NCI-H1417 treated with DMSO at 0.1 percent for 48 hours (cell line): Measurements from ENCODE around the gene GLB1L2.
A peak's percentile ranks its signal among the peaks of the same experiment; 100 is the strongest.
"Not testable (repeated sequence)": the region's sequence is repeated elsewhere in the genome, so short reads cannot be mapped to it uniquely, and the experiment has no call there.

Source experiments
- DNase-seq: peaks from one replicate; lab custom pipeline; 2025; lab: John Stamatoyannopoulos, UW

Gene GLB1L2, protein sequence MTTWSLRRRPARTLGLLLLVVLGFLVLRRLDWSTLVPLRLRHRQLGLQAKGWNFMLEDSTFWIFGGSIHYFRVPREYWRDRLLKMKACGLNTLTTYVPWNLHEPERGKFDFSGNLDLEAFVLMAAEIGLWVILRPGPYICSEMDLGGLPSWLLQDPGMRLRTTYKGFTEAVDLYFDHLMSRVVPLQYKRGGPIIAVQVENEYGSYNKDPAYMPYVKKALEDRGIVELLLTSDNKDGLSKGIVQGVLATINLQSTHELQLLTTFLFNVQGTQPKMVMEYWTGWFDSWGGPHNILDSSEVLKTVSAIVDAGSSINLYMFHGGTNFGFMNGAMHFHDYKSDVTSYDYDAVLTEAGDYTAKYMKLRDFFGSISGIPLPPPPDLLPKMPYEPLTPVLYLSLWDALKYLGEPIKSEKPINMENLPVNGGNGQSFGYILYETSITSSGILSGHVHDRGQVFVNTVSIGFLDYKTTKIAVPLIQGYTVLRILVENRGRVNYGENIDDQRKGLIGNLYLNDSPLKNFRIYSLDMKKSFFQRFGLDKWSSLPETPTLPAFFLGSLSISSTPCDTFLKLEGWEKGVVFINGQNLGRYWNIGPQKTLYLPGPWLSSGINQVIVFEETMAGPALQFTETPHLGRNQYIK

DNA sequence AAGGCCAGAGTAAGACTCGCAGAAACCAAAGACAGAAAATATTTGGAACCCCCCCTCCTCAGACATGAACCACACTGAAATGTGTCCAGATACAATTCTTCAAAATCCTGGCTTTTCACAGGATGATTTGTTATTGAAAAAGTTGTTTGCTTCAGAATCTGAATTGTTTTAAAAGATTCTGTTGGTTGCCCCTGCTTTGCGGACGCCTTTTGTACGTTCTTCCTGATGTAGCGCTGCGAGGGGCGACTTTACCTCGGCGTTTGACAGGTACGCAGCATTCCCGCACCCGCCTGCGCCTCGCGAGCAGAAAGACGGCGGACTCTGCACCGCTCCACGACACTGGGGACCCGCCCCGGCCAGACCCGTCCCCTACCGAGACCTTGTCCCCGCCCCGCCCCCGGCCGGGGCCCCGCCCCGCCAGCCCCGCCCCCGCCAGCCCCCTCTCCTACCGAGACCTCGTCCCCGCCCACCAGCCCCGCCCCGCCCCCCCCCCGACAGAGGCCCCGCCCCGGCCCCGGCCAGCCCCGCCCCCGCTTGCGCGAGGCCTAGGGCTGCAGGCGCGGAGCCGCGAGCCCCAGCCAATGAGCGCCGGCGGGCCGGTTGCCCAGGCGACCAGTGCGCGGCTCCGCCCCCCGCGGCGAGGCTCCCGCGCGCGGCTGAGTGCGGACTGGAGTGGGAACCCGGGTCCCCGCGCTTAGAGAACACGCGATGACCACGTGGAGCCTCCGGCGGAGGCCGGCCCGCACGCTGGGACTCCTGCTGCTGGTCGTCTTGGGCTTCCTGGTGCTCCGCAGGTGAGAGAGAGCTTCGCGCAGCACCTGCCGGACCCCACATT lies at the start of gene GLB1L2:
Gene GLB1L2 (plus strand): TSS at position 635 of the 835 bp plus-strand sequence. CDS start 74 bp downstream, at position 709.
- peak; percentile 40 for DNase-seq

- DNase-seq = no peak
Observed at GRCh38 chr11:134282121-134283045, 49.4 kb upstream of the GLB1L2 start.

GRCh38 chr11:134283461-134284230 lies 48.1 kb upstream of the GLB1L2 start:
- no peak for DNase-seq

DNA sequence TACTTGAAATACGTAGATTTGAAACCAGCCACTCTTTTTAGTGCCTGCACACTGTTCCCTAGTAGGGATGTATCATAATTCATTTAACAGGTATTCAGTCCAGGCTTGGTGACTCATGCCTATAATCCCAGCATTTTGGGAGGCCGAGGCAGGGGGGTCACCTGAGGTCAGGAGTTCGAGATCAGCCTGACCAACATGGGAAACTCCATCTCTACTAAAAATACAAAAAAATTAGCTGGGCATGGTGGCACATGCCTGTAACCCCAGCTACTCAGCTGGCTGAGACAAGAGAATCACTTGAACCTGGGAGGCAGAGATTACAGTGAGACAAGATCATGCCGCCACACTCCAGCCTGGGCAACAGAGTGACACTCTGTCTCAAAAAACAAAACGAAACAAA lies 47.4 kb upstream of the GLB1L2 start:
- DNase-seq = not testable (repeated sequence)

DNA sequence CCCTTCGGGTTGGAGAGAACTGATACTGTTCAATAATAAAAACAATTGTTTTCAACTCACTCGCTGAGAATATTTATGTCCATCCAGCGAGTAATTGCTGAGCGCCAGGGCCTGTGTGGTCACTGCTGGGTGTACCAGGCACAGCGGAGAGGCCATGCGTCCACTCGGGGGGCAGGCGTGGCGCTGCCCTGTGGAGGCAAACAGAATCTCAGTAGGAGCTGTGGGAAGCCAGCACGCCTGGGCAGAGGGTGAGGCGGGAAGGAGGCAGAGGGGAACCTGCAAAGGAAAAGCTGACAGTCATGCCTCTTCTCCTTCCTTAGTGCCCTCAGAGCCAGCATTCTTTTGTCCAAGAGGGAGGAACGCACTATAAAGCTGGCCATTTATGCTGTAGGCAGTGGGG lies 44.2 kb upstream of the GLB1L2 start:
- DNase-seq = no peak

DNA sequence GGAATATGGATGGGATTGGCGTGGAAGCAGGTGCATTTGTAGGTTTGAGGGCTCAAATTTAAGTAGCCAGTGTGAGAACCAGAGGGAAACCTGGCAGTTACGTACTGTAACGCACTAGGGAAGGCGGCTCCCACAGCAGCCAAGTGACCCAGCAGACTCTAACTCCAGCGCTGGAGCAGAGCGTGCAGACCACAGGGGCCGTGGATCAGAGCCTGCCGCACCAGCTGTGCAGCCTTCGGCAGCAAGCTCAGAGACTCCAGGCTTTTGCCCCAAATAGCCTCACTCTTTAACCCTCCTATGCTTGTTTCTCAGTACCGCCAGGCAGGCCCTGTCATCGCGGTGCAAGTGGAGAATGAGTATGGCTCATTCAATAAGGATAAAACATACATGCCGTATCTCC lies 43.3 kb upstream of the GLB1L2 start:
- DNase-seq = no peak

DNA sequence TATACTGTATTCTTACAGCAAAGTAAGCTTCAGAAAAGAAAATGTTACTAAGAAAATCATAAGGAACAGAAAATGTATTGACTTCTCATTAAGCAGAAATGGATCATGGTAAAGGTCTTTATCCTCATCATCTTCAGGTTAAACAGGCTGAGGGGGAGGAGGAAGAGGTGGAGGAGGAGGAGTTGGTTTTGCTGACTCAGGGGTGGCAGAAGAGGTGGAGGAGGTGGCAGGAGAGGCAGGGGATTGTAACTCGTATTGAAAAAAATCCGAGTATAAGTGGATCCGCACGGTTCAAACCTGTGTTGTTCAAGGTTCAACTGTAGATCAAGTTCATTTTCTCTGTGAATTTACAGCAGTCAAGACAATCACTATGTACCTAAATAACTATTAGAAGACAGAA lies 42.6 kb upstream of the GLB1L2 start:
- no peak for DNase-seq

GRCh38 chr11:134289789-134290188 lies 42.0 kb upstream of the GLB1L2 start:
- DNase-seq = no peak

DNA sequence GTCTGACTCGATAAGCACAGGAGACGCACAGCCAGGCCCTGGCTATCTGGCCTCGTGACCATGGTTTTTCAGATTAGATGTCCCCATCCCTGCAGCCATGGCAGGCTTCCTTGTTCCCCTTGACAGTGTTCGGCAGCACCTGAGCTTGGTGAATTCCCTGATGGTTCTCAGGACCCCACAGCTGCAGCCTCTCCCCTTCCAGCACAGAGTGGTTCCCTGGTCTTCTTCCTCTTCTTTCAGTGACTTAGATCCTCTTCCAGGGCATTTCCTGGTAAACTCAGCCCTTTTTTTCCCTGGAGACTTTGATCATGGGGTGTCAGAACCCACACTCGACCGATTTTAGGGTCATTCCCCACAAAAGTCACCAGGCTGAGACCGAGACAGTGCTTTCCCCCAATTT lies 41.1 kb upstream of the GLB1L2 start:
- no peak for DNase-seq

- DNase-seq = no peak
Observed at GRCh38 chr11:134291196-134291595, 40.6 kb upstream of the GLB1L2 start.

GRCh38 chr11:134292661-134293060 lies 39.1 kb upstream of the GLB1L2 start:
- DNase-seq = no peak

- DNase-seq = no peak
Observed at GRCh38 chr11:134293119-134294113, 38.4 kb upstream of the GLB1L2 start.

- DNase-seq = no peak
Observed at GRCh38 chr11:134294664-134295063, 37.1 kb upstream of the GLB1L2 start.

- DNase-seq = no peak
Observed at GRCh38 chr11:134312223-134312622, 19.6 kb upstream of the GLB1L2 start.

GRCh38 chr11:134312807-134313206 lies 19.0 kb upstream of the GLB1L2 start:
- DNase-seq = no peak

GRCh38 chr11:134313379-134313778 lies 18.4 kb upstream of the GLB1L2 start:
- no peak for DNase-seq

DNA sequence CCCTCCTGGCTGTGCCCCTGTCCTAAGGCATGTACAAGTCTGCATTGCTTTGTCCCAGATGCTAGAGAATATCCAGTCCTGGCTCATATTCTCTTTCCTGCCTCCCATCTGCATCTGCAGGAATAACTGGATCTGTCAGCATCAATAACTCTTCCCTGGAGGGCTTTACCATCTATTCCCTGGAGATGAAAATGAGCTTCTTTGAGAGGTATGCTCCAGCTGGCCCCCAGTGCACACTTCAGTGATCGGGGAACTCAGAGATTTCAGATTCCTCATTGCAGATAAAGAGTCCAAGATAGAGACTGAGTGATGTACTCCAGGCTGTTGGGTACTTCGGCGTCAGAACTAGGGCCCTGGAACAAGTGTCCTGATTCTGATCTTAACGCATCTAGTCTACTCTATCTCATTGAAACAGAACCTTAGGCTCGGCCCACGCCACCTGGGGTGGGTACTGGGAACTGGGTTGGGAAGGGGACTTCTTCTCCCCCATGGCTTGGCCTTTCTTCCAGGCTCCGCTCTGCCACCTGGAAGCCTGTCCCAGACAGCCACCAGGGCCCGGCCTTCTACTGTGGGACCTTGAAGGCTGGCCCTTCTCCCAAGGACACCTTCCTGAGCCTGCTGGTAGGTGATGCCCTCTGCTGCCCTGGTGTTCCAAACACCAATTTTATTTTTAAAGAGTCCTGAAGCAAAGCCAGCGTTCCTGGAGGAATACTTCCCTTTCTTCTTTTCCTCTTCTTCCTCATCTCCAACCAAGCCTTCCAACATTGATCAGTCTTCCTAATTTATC lies 17.8 kb upstream of the GLB1L2 start:
- DNase-seq = no peak

DNA sequence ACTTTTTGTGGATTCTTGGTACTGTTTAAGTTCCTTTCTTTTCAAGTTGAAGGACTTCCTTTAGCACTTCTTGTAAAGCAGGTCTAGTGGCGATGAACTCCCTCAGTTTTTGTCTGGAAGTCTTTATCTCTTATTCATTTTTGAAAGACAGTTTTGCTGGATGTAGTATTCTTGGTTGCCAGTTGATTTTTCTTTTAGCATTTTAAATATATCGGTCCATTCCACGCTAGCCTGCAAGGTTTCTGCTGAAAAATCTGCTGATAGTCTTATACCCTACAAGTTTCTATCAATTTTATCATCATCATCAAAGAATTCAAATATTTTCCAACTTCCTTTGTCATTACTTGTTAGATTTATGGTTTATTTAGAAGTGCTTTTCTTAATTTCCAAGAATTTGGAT lies 14.7 kb upstream of the GLB1L2 start:
- no peak for DNase-seq

GRCh38 chr11:134321373-134321772 lies 10.4 kb upstream of the GLB1L2 start:
- DNase-seq = not testable (repeated sequence)
